ENCODE data around the gene CYP17A1.
A peak's percentile ranks its signal among the peaks of the same experiment; 100 is the strongest.
"Not testable (repeated sequence)": the region's sequence is repeated elsewhere in the genome, so short reads cannot be mapped to it uniquely, and the experiment has no call there.

The CYP17A1 gene, protein sequence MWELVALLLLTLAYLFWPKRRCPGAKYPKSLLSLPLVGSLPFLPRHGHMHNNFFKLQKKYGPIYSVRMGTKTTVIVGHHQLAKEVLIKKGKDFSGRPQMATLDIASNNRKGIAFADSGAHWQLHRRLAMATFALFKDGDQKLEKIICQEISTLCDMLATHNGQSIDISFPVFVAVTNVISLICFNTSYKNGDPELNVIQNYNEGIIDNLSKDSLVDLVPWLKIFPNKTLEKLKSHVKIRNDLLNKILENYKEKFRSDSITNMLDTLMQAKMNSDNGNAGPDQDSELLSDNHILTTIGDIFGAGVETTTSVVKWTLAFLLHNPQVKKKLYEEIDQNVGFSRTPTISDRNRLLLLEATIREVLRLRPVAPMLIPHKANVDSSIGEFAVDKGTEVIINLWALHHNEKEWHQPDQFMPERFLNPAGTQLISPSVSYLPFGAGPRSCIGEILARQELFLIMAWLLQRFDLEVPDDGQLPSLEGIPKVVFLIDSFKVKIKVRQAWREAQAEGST

GRCh38 chr10:102837230-102837721 is at the start of gene CYP17A1:
Gene CYP17A1, minus strand, starts transcription at chr10:102837413. Its CDS starts 52 bp downstream, at chr10:102837361.
- DNase-seq, result peak; percentile 35

- no peak for DNase-seq
Measured at GRCh38 chr10:102880256-102880655, 43.0 kb upstream of the CYP17A1 start.

- no peak for DNase-seq
Measured at GRCh38 chr10:102878629-102879028, 41.4 kb upstream of the CYP17A1 start.

DNA sequence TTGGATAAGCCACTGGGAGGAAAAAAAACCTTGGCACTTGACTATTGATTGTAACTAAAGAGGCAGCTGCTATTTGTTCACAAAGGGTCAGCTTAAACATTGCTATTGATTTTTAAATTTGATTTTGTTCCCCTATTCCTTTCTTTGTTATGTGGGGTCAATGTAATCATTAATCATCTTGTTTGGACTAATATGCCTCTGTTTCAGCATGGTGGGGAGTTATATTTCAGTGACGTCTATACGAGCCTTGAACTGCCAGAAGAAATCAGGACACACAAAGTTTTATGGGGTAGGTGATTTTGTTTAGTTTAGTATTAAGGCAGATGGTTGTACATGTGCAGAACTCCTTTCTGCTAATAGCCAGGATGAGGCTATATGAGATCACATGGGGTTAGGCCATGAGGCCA is 39.5 kb upstream of the CYP17A1 start:
- DNase-seq, result no peak

GRCh38 chr10:102872163-102872562 is 35.0 kb upstream of the CYP17A1 start:
- DNase-seq, result no peak

DNA sequence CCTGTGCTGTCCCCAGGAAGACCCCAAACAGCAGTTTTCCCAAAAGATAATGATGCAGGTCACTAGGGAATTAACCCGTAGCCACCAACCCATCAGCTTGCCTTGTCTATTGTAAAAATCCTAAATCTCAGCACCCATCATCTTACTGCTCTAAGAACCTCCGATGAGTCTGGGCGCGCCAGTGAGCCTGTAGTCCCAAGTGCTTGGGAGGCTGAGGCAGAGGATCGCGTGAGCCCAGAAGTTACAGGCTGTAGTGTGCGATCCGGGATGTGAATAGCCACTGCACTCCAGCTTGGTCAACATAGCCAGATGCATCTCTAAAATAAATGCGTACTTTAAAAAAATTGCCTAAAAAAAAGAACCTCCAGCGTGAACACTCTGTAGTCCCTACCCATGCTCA is 33.0 kb upstream of the CYP17A1 start:
- no peak for DNase-seq

- peak; percentile 84 for DNase-seq
Measured at GRCh38 chr10:102869258-102870198, 32.3 kb upstream of the CYP17A1 start, which contains the start of gene AS3MT. Gene AS3MT, plus strand, starts transcription at chr10:102869470. Its CDS starts 123 bp downstream, at chr10:102869593.

- no peak for DNase-seq
Measured at GRCh38 chr10:102868911-102869257, 31.7 kb upstream of the CYP17A1 start.

DNA sequence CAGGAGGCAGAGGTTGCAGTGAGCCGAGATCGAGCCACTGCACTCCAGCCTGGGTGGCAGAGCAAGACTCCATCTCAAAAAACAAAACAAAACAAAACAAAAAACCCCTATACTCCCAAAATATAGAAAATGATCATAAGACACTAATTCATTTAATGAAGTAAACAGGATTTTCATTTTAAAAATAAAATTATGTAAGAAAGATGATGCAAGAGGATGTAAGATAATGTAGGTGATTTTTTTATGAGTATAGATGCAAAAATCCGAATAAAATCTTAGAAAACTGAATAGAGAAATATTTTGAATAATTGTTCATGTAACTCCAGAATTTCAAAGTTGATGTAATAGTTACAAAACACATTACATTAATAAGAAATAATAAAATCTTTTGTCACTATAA is 28.4 kb upstream of the CYP17A1 start:
- no peak for DNase-seq

DNA sequence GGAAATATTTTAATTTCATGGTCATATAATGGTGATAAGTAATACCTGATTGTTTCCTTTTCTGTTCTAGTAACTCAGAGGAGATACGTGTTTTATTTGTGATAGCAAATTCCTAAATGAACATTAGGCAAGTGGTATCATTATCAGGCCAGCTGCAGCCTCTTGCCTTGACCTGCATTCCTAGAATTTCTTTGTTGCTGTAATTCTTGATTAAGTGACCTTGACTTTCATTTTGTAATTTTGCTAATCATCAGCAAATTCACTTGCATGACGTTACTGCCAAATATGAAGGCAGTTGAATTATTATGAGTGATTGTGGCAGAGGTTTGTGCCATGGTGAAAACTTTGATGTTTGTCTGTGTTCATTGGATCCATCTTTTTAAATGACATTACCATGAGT is 26.4 kb upstream of the CYP17A1 start:
- DNase-seq, result no peak

GRCh38 chr10:102859911-102860310 is 22.7 kb upstream of the CYP17A1 start:
- no peak for DNase-seq

DNA sequence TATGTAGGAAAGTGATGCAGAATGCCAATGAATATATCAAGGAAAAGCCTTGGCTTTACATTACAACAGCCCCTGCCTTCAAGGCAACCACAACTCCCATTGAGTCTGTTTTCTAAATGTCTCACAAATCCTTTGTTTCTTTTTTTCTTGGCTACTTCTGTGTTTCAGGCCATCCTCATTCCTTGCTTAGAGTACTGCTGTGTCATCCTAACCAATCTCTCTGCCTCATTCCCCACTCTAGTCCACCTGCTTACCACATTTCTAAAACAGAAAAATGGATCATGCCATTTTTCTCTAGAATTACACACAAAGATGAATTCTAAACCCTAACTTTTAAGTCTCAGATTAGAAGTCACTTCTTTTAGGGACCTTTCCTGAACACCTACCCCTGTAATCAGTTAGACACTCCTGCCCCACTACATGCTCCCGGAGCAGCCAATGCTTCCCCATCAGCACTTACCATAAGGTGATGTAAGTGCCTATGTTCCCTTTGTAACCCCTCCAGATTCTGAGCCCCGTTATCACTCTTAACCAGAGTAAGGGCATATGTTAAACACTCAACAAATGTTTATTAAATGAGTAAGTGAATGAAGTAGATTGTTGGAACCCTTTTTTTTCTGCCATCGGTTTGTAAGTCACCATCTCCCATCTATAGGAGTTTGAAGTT is 19.7 kb upstream of the CYP17A1 start:
- peak; percentile 20 for DNase-seq

DNA sequence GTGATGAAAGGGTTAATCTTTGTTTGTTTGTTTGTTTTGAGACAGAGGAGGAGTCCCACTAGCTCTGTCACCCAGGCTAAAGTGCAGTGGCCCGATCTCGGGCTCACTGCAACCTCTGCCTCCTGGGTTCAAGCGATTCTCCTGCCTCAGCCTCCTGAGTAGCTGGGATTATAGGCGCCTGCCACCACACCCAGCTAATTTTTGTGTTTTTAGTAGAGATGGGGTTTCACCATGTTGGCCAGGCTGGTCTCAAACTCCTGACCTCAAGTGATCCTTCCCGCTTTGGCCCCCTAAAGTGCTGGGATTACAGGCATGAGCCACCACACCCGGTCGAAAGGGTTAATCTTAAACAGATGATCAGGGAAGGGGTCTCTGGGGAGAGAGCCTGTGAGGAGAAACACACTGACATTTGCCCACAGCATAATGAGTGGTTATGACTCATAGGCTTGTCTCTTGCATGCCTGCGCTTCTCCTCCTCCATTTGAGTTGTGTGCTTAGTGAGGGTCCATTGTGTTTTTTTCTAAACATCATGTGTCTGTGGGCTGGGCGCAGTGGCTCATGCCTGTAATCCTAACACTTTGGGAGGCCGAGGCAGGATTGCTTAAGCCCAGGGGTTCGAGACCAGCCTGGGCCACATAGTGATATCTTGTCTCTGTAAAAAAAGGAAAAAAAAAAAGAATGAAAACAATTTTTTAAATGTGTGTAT is 18.7 kb upstream of the CYP17A1 start:
- peak; percentile 95 for DNase-seq

GRCh38 chr10:102853237-102853636 is 16.0 kb upstream of the CYP17A1 start:
- DNase-seq, result peak; percentile 7

- no peak for DNase-seq
Measured at GRCh38 chr10:102850025-102850518, 12.9 kb upstream of the CYP17A1 start.

GRCh38 chr10:102845352-102845902 is 8.2 kb upstream of the CYP17A1 start:
- no peak for DNase-seq

- not testable (repeated sequence) for DNase-seq
Measured at GRCh38 chr10:102844190-102844776, 7.1 kb upstream of the CYP17A1 start.

GRCh38 chr10:102843139-102843538 is 5.9 kb upstream of the CYP17A1 start:
- not testable (repeated sequence) for DNase-seq

- DNase-seq, result no peak
Measured at GRCh38 chr10:102841827-102842345, 4.7 kb upstream of the CYP17A1 start.

DNA sequence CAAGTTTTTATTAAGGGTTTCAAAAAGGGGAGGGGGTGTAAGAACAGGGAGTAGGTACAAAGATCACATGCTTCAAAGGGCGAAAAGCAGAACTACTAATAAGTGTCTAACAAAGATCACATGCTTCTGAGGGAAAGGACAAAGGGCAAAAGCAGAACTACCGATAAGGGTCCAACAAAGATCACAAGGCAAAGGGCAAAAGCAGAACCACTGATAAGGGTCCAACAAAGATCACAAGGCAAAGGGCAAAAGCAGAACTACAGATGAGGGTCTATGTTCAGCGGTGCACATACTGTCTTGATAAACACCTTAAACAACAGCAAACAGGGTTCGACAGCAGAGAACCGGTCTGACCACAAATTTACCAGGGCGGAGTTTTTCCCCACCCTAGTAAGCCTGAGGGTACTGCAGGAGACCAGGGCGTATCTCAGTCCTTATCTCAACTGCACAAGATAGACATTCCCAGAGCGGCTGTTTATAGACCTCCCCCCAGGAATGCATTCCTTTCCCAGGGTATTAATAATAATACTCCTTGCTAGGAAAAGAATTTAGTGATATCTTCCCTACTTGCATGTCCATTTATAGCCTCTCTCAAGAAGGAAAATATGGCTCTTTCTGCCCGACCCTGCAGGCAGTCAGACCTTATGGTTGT is 1.2 kb upstream of the CYP17A1 start:
- DNase-seq, result not testable (repeated sequence)

Measured in islet precursor cell (in vitro differentiated cells).